ENCODE results near the gene STARD9. TPM values are rescaled to one million over a fixed set of nuclear protein-coding genes. Genes with fewer than 3 reads are reported as not detected.

The STARD9 gene
- total RNA-seq, 1 experiment from 2014 or later = 1.7 TPM

GRCh38 chr15:42608110-42608531, 32.7 kb downstream of the STARD9 start:
- intact Hi-C loops (cut with micrococcal nuclease; ENCODE audit: unreplicated experiment) = no loop called here
- no peaks in the 10 kb centered on the region for H3K4me1 ChIP-seq (replicated peaks; ENCODE audit: insufficient read depth)
- H4K20me1 ChIP-seq (ENCODE audit: insufficient read depth) = no peaks in the 10 kb centered on the region
- no peaks in the 10 kb centered on the region for H3K9me3 ChIP-seq (ENCODE audit: insufficient read depth, low read depth)
- DNase-seq = no peak
- H3K9me2 ChIP-seq (ENCODE audit: insufficient read depth) = no peaks in the 10 kb centered on the region
- no peaks in the 10 kb centered on the region for H3K27me3 ChIP-seq (ENCODE audit: insufficient read depth, low read depth)
- no peak overlapping the region for H3K4me3 ChIP-seq
- TF ChIP-seq CTCF (conservative IDR thresholded peaks at IDR 0.05) (no peak), EZH2 (IDR thresholded peaks at IDR 0.05; ENCODE audit: low read depth) (no peak)
- no peak overlapping the region for H3K4me2 ChIP-seq
- CTCF ChIA-PET = no interaction called here
- no peaks in the 10 kb centered on the region for H3F3A ChIP-seq (ENCODE audit: insufficient read depth, low read depth)
- H3K27ac ChIP-seq = no peak overlapping the region
- POLR2A ChIA-PET (ENCODE audit: unreplicated experiment) = no interaction called here
- H3K36me3 ChIP-seq (ENCODE audit: low read depth) = no peaks in the 10 kb centered on the region
- no TSS peak for BruUV-seq (replicated peaks)
- no peak overlapping the region for H2AFZ ChIP-seq
- H3K79me2 ChIP-seq (ENCODE audit: low read depth) = no peaks in the 10 kb centered on the region

- POLR2A ChIA-PET (ENCODE audit: unreplicated experiment) = no interaction called here
- Histone ChIP-seq H3K9me3 (ENCODE audit: insufficient read depth, low read depth) (no peaks in the 10 kb centered on the region), H3K36me3 (ENCODE audit: low read depth) (no peaks in the 10 kb centered on the region), H3K4me3 (no peak overlapping the region), H3F3A (ENCODE audit: insufficient read depth, low read depth) (no peaks in the 10 kb centered on the region), H3K4me1 (replicated peaks; ENCODE audit: insufficient read depth) (no peaks in the 10 kb centered on the region), H3K9me2 (ENCODE audit: insufficient read depth) (no peaks in the 10 kb centered on the region), H3K27ac (no peak overlapping the region), H2AFZ (no peak overlapping the region), H3K27me3 (ENCODE audit: insufficient read depth, low read depth) (no peaks in the 10 kb centered on the region), H4K20me1 (ENCODE audit: insufficient read depth) (no peaks in the 10 kb centered on the region), H3K4me2 (no peak overlapping the region), H3K79me2 (ENCODE audit: low read depth) (no peaks in the 10 kb centered on the region)
- CTCF ChIA-PET = no interaction called here
- BruUV-seq (replicated peaks) = no TSS peak
- TF ChIP-seq EZH2 (IDR thresholded peaks at IDR 0.05; ENCODE audit: low read depth) = no peak
- no peak for TF ChIP-seq CTCF (conservative IDR thresholded peaks at IDR 0.05)
- intact Hi-C loops (cut with micrococcal nuclease; ENCODE audit: unreplicated experiment) = no loop called here
- no peak for DNase-seq
These were observed 33.5 kb downstream of the STARD9 start for GRCh38 chr15:42608752-42609488.

- no TSS peak for BruUV-seq (replicated peaks)
- no peaks in the 10 kb centered on the region for H3K9me3 ChIP-seq (ENCODE audit: insufficient read depth, low read depth)
- no peak overlapping the region for H3K27ac ChIP-seq
- H3K4me2 ChIP-seq = no peak overlapping the region
- no peaks in the 10 kb centered on the region for H4K20me1 ChIP-seq (ENCODE audit: insufficient read depth)
- H3K79me2 ChIP-seq (ENCODE audit: low read depth) = no peaks in the 10 kb centered on the region
- no peaks in the 10 kb centered on the region for H3K27me3 ChIP-seq (ENCODE audit: insufficient read depth, low read depth)
- no peak overlapping the region for H3K4me3 ChIP-seq
- ChIA-PET CTCF (no interaction called here), POLR2A (ENCODE audit: unreplicated experiment) (no interaction called here)
- no peak for TF ChIP-seq EZH2 (IDR thresholded peaks at IDR 0.05; ENCODE audit: low read depth)
- no peak for TF ChIP-seq CTCF (conservative IDR thresholded peaks at IDR 0.05)
- intact Hi-C loops (cut with micrococcal nuclease; ENCODE audit: unreplicated experiment) = no loop called here
- no peak for DNase-seq
- no peaks in the 10 kb centered on the region for H3K36me3 ChIP-seq (ENCODE audit: low read depth)
- no peaks in the 10 kb centered on the region for H3K9me2 ChIP-seq (ENCODE audit: insufficient read depth)
- H2AFZ ChIP-seq = no peak overlapping the region
- H3F3A ChIP-seq (ENCODE audit: insufficient read depth, low read depth) = no peaks in the 10 kb centered on the region
- H3K4me1 ChIP-seq (replicated peaks; ENCODE audit: insufficient read depth) = no peaks in the 10 kb centered on the region
These were observed 36.1 kb downstream of the STARD9 start for GRCh38 chr15:42611532-42611931.

Measured in PC-9 (cell line).